DOHH2 (cell line): ENCODE results near the gene TIGD7.

Source experiments
- EZH2phosphoT487 ChIP-seq: fragments of 200-600 bp; sonication (generic); IDR thresholded peaks from 2 replicates; pipeline ENCODE4 v1.6.1; 2017; ENCODE audit warnings: borderline replicate concordance, mild to moderate bottlenecking, antibody characterized with exemption, low read length, moderate library complexity, mixed read lengths
- TF ChIP-seq, protein P1 (sequence below): fragments of 200-600 bp; sonication (generic); IDR thresholded peaks from one replicate; pipeline ENCODE4 v1.5.1; 2014; ENCODE audit warnings: antibody characterized with exemption, mild to moderate bottlenecking, low read depth, low read length; ENCODE audit not compliant: poor library complexity, severe bottlenecking

GRCh38 chr16:3328643-3329042, 23.4 kb upstream of the TIGD7 start:
- TF ChIP-seq, protein P1, sequence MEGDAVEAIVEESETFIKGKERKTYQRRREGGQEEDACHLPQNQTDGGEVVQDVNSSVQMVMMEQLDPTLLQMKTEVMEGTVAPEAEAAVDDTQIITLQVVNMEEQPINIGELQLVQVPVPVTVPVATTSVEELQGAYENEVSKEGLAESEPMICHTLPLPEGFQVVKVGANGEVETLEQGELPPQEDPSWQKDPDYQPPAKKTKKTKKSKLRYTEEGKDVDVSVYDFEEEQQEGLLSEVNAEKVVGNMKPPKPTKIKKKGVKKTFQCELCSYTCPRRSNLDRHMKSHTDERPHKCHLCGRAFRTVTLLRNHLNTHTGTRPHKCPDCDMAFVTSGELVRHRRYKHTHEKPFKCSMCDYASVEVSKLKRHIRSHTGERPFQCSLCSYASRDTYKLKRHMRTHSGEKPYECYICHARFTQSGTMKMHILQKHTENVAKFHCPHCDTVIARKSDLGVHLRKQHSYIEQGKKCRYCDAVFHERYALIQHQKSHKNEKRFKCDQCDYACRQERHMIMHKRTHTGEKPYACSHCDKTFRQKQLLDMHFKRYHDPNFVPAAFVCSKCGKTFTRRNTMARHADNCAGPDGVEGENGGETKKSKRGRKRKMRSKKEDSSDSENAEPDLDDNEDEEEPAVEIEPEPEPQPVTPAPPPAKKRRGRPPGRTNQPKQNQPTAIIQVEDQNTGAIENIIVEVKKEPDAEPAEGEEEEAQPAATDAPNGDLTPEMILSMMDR: no peak
- no peak for TF ChIP-seq EZH2phosphoT487
